GM12878 (cell line): ENCODE measurements around the gene C9orf40. TPM values are rescaled to one million over a fixed set of nuclear protein-coding genes. Genes with fewer than 3 reads are reported as not detected.

Experiments used
- ATAC-seq: fragments of 200-7000 bp; cut with Tn5 transposase; 3 replicates; pipeline ENCODE4 v1.9.1; 2020; ENCODE audit warnings: mild to moderate bottlenecking, moderate library complexity
- BruUV-seq: library from RNA; stranded (reverse); fragments of 400-500 nt; replicated peaks from 2 replicates; lab custom pipeline; 2021; lab: Mats Ljungman, UMichigan
- CTCF ChIA-PET: fragments of 300-600 bp; sonication (Branson Sonifier 250); formaldehyde crosslinking; extraction: SDS; loops from one replicate; lab custom pipeline; 2021; ENCODE audit warnings: inconsistent platforms; lab: Yijun Ruan, JAX
- POLR2A ChIA-PET: fragments of 350-600 bp; formaldehyde crosslinking; extraction: SDS; loops from one replicate; lab custom pipeline; 2021; ENCODE audit warnings: inconsistent platforms; lab: Charles Lee
- RAD21 ChIA-PET: fragments of 300-600 bp; sonication (Branson Sonifier 250); formaldehyde crosslinking; loops from one replicate; lab custom pipeline; 2023; ENCODE audit warnings: antibody characterized with exemption; ENCODE audit not compliant: unreplicated experiment; lab: Charles Lee
- SMC1A ChIA-PET: fragments of 300-600 bp; sonication (Branson Sonifier 250); formaldehyde crosslinking; loops from one replicate; lab custom pipeline; 2023; ENCODE audit not compliant: unreplicated experiment, uncharacterized antibody; lab: Charles Lee
- DNase-seq: peaks from one replicate; pipeline ENCODE4 v3.0.0-alpha.2; 2011; ENCODE audit warnings: low read depth, low spot score
- FAIRE-seq: peaks from 3 replicates; lab custom pipeline; 2011; peaks lifted over from hg19 to GRCh38; lab: Jason Lieb, UNC
- H2AFZ ChIP-seq: 2 replicates; pipeline ENCODE4 v1.6.0; 2011; ENCODE audit warnings: low read depth, low read length, control low read depth; ENCODE audit not compliant: control insufficient read depth
- H3K27ac ChIP-seq: 2 replicates; pipeline ENCODE4 v1.5.1; 2011; ENCODE audit warnings: control low read depth; ENCODE audit not compliant: control insufficient read depth, insufficient read depth
- H3K27me3 ChIP-seq, 2 experiments: replicated peaks in 1 of 2; 2 replicates each; pipeline versions ENCODE4 v1.6.0 to v1.6.1; 2011; ENCODE audit warnings: low read length in 1 of 2; ENCODE audit not compliant: control insufficient read depth in 2 of 2, insufficient read depth in 2 of 2
- H3K36me3 ChIP-seq, 2 experiments: 2 replicates each; pipeline ENCODE4 v1.5.1; 2011; ENCODE audit warnings: low read length in 1 of 2; ENCODE audit not compliant: control insufficient read depth in 2 of 2, insufficient read depth in 2 of 2
- H3K4me1 ChIP-seq: 2 replicates; pipeline ENCODE4 v1.6.1; 2011; ENCODE audit warnings: mild to moderate bottlenecking, low read length, moderate library complexity, mixed read lengths; ENCODE audit not compliant: control insufficient read depth, insufficient read depth
- H3K4me2 ChIP-seq: 2 replicates; pipeline ENCODE4 v1.6.0; 2011; ENCODE audit warnings: control low read depth; ENCODE audit not compliant: control insufficient read depth, insufficient read depth
- H3K4me3 ChIP-seq: fragments of 200-600 bp; sonication (generic); 2 replicates; pipeline ENCODE4 v1.5.1; 2016
- H3K79me2 ChIP-seq: 2 replicates; pipeline ENCODE4 v1.6.0; 2011; ENCODE audit warnings: low read length; ENCODE audit not compliant: control insufficient read depth, insufficient read depth
- H3K9ac ChIP-seq: 2 replicates; pipeline ENCODE4 v1.8.0; 2011; ENCODE audit warnings: low read length, control low read depth, mixed read lengths; ENCODE audit not compliant: control insufficient read depth, insufficient read depth
- H3K9me3 ChIP-seq: replicated peaks from 3 replicates; pipeline ENCODE4 v1.5.1; 2011; ENCODE audit warnings: mild to moderate bottlenecking, low read length; ENCODE audit not compliant: control insufficient read depth, insufficient read depth
- H4K20me1 ChIP-seq: 2 replicates; pipeline ENCODE4 v1.6.0; 2011; ENCODE audit not compliant: control insufficient read depth, insufficient read depth
- EZH2 ChIP-seq: IDR thresholded peaks from 2 replicates; pipeline ENCODE4 v1.6.1; 2012; ENCODE audit warnings: low read depth, mild to moderate bottlenecking, control low read depth, inconsistent platforms, low read length, borderline replicate concordance; ENCODE audit not compliant: control insufficient read depth
- MTA2 ChIP-seq: fragments of 450-650 bp; IDR thresholded peaks from 2 replicates; pipeline ENCODE4 v1.6.1; 2016; ENCODE audit warnings: low read depth, mild to moderate bottlenecking, moderate library complexity
- RAD21 ChIP-seq: IDR thresholded peaks from 2 replicates; pipeline ENCODE4 v1.6.1; 2011; ENCODE audit warnings: mild to moderate bottlenecking, low read depth, low read length, moderate library complexity; ENCODE audit not compliant: insufficient read depth
- SMC3 ChIP-seq: IDR thresholded peaks from 2 replicates; pipeline ENCODE4 v1.6.1; 2011; ENCODE audit warnings: low read length, improper control_type of control experiment, borderline replicate concordance
- in situ Hi-C: fragments of 300-500 bp; cut with MboI; formaldehyde crosslinking; loops from 9 replicates; pipeline ENCODE4 v1.14.3; 2018; ENCODE audit warnings: mixed read lengths
- intact Hi-C: fragments of 100-400 bp; cut with micrococcal nuclease; formaldehyde crosslinking; loops from one replicate; pipeline ENCODE4 v1.14.2; 2022; ENCODE audit not compliant: unreplicated experiment
- polyA plus RNA-seq, 11 experiments: library from polyadenylated mRNA; depleted of rRNA in 4 of 11; unstranded in 6 of 11; stranded (reverse) in 5 of 11; fragments of >200 nt; fragmentation: Nextera tagmentation in 4 of 11; fragmentation: Illumina TruSeq in 1 of 11; extraction: Ambion mirVana in 4 of 11; extraction: Trizol in 1 of 11; gene quantifications; 1 replicate in 1 of 11; 2 replicates in 10 of 11; pipeline versions ENCODE4 v1.2.1 to v1.2.3, GENCODE V29; 2011 to 2016; ENCODE audit warnings: inconsistent platforms in 2 of 11, missing spikeins in 2 of 11, low read depth in 1 of 11
- total RNA-seq, 4 experiments: library from RNA; depleted of rRNA in 3 of 4; stranded (reverse); fragments of >200 nt in 3 of 4; fragmentation: Illumina TruSeq in 1 of 4; extraction: Trizol in 1 of 4; gene quantifications; 2 replicates each; pipeline versions ENCODE4 v1.2.1 to v1.2.3, GENCODE V29; 2013 to 2021
- TF ChIP-seq, protein P1 (sequence below): fragments of 150-350 bp; IDR thresholded peaks from 2 replicates; pipeline ENCODE4 v1.6.1; 2016; ENCODE audit warnings: low read depth, low read length

Gene C9orf40
- total and polyA plus RNA-seq, 10 of the 15 experiments (the other 5 are each of a cell fraction or from before 2014, with no cell fraction given): 6.8 to 30.9 (median 11.5) TPM

- in situ Hi-C loops: no loop called here
- CTCF ChIA-PET: interaction anchor here (0.6 to 1.4 kb wide), 7 partner anchors 8 to 944 kb away, joined by 3 to 4 read pairs (median 3); no protein-coding TSS in a partner anchor
These were observed 6.0 kb downstream of the C9orf40 start for GRCh38 chr9:74946686-74947085.

More at GRCh38 chr9:74946686-74947085, 6.0 kb downstream of the C9orf40 start:
- SMC1A ChIA-PET: interaction anchor here (1.0 to 1.3 kb wide), 5 partner anchors 8 to 173 kb away, joined by 3 to 4 read pairs (median 3); no protein-coding TSS in a partner anchor
- Histone ChIP-seq H3K27me3 (no peaks in the 10 kb centered on the region), H2AFZ (no peak overlapping the region), H3K4me3 (no peak overlapping the region), H3K9ac (no peak overlapping the region), H3K79me2 (peaks cover 11% of the 10 kb centered on the region), H3K27ac (no peak overlapping the region), H3K4me1 (peaks cover 9% of the 10 kb centered on the region), H3K4me2 (no peak overlapping the region; the same call in 1 of the 2 replicates), H3K36me3 (no peaks in the 10 kb centered on the region), H4K20me1 (no peaks in the 10 kb centered on the region), H3K9me3 (no peaks in the 10 kb centered on the region)
- ATAC-seq (no peak), FAIRE-seq (no peak), DNase-seq (no peak)
- TF ChIP-seq SMC3 (no peak), EZH2 (no peak), RAD21 (no peak), MTA2 (no peak)
- TF ChIP-seq, protein P1, sequence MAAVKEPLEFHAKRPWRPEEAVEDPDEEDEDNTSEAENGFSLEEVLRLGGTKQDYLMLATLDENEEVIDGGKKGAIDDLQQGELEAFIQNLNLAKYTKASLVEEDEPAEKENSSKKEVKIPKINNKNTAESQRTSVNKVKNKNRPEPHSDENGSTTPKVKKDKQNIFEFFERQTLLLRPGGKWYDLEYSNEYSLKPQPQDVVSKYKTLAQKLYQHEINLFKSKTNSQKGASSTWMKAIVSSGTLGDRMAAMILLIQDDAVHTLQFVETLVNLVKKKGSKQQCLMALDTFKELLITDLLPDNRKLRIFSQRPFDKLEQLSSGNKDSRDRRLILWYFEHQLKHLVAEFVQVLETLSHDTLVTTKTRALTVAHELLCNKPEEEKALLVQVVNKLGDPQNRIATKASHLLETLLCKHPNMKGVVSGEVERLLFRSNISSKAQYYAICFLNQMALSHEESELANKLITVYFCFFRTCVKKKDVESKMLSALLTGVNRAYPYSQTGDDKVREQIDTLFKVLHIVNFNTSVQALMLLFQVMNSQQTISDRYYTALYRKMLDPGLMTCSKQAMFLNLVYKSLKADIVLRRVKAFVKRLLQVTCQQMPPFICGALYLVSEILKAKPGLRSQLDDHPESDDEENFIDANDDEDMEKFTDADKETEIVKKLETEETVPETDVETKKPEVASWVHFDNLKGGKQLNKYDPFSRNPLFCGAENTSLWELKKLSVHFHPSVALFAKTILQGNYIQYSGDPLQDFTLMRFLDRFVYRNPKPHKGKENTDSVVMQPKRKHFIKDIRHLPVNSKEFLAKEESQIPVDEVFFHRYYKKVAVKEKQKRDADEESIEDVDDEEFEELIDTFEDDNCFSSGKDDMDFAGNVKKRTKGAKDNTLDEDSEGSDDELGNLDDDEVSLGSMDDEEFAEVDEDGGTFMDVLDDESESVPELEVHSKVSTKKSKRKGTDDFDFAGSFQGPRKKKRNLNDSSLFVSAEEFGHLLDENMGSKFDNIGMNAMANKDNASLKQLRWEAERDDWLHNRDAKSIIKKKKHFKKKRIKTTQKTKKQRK: no peak
- RAD21 ChIA-PET: no interaction called here
- POLR2A ChIA-PET: interaction anchor here (1.7 kb wide), 1 partner anchor 82 kb away, joined by 4 read pairs; the partner anchor contains the start of gene CARNMT1
- BruUV-seq: no TSS peak
- intact Hi-C loops: no loop called here
